ENCODE data around the gene INSR. TPM values are rescaled to one million over a fixed set of nuclear protein-coding genes. Genes with fewer than 3 reads are reported as not detected.

Gene INSR
- total and polyA plus RNA-seq, 2 experiments from 2014 or later, result 19.2 to 52.1 TPM

DNA sequence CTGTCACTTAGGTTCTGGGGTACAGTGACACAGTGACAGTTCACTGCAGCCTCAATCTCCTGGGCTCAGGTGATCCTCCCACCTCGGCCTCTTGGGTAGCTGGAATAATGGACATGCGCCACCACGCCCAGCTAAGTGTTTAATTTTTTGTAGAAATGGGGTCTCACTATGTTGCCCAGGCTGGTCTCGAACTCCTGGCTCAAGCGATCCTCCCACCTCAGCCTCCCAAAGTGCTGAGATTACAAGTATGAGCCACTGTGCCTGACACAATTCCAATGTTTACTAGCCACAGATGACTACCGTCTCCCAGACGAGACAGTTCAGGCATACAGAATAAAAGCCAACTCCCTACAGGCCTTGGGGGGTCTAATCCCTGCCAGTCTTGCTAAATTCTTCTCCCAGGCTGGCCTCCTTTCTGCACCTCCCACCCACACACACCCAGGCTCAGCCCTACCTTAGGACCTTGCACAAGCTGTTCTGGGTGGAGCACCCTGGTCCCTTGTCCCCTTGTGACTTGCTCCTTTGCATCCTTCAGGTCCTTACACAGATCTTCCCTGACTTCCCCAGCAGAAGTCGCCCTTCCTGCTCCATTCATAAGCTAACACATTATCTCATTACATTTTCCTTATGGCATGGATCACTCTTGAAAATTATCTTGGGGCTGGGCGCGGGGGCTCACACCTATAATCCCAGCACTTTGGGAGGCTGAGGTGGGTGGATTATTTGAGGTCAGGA is 106.4 kb downstream of the INSR start:
- Histone ChIP-seq H3K4me2 (no peak overlapping the region), H3K4me3 (no peak overlapping the region), H3K36me3 (ENCODE audit: insufficient read depth) (no peaks in the 10 kb centered on the region), H3F3A (replicated peaks; ENCODE audit: low read depth) (no peaks in the 10 kb centered on the region), H2AFZ (no peak overlapping the region), H3K4me1 (ENCODE audit: insufficient read depth) (no peaks in the 10 kb centered on the region), H3K27me3 (ENCODE audit: insufficient read depth) (no peaks in the 10 kb centered on the region), H4K20me1 (replicated peaks; ENCODE audit: insufficient read depth) (no peaks in the 10 kb centered on the region), H3K79me2 (replicated peaks; ENCODE audit: insufficient read depth) (no peaks in the 10 kb centered on the region), H3K9me2 (ENCODE audit: insufficient read depth) (no peaks in the 10 kb centered on the region), H3K27ac (ENCODE audit: low read depth) (no peak overlapping the region)
- Mint-ChIP-seq H3K27ac (no peak overlapping the region), H3K27me3 (ENCODE audit: insufficient read depth, low read depth, poor library complexity) (peaks cover 6% of the 10 kb centered on the region), H3K9me3 (no peaks in the 10 kb centered on the region), H3K4me1 (no peaks in the 10 kb centered on the region), H3K4me3 (no peak overlapping the region), H3K36me3 (ENCODE audit: low read depth) (peaks cover 6% of the 10 kb centered on the region; the same call in 2 of the 3 replicates)
- ATAC-seq, result no peak
- TF ChIP-seq, protein P1, sequence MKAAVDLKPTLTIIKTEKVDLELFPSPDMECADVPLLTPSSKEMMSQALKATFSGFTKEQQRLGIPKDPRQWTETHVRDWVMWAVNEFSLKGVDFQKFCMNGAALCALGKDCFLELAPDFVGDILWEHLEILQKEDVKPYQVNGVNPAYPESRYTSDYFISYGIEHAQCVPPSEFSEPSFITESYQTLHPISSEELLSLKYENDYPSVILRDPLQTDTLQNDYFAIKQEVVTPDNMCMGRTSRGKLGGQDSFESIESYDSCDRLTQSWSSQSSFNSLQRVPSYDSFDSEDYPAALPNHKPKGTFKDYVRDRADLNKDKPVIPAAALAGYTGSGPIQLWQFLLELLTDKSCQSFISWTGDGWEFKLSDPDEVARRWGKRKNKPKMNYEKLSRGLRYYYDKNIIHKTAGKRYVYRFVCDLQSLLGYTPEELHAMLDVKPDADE (IDR thresholded peaks at IDR 0.05), result no peak
- TF ChIP-seq, protein P2, sequence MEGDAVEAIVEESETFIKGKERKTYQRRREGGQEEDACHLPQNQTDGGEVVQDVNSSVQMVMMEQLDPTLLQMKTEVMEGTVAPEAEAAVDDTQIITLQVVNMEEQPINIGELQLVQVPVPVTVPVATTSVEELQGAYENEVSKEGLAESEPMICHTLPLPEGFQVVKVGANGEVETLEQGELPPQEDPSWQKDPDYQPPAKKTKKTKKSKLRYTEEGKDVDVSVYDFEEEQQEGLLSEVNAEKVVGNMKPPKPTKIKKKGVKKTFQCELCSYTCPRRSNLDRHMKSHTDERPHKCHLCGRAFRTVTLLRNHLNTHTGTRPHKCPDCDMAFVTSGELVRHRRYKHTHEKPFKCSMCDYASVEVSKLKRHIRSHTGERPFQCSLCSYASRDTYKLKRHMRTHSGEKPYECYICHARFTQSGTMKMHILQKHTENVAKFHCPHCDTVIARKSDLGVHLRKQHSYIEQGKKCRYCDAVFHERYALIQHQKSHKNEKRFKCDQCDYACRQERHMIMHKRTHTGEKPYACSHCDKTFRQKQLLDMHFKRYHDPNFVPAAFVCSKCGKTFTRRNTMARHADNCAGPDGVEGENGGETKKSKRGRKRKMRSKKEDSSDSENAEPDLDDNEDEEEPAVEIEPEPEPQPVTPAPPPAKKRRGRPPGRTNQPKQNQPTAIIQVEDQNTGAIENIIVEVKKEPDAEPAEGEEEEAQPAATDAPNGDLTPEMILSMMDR (conservative IDR thresholded peaks at IDR 0.05; ENCODE audit: low read depth in 2 of 2), result 0 out of 4 replicates have a peak, but pooled peaks of 1 of the 2 experiments have one; percentile 9
- TF ChIP-seq, protein P3, sequence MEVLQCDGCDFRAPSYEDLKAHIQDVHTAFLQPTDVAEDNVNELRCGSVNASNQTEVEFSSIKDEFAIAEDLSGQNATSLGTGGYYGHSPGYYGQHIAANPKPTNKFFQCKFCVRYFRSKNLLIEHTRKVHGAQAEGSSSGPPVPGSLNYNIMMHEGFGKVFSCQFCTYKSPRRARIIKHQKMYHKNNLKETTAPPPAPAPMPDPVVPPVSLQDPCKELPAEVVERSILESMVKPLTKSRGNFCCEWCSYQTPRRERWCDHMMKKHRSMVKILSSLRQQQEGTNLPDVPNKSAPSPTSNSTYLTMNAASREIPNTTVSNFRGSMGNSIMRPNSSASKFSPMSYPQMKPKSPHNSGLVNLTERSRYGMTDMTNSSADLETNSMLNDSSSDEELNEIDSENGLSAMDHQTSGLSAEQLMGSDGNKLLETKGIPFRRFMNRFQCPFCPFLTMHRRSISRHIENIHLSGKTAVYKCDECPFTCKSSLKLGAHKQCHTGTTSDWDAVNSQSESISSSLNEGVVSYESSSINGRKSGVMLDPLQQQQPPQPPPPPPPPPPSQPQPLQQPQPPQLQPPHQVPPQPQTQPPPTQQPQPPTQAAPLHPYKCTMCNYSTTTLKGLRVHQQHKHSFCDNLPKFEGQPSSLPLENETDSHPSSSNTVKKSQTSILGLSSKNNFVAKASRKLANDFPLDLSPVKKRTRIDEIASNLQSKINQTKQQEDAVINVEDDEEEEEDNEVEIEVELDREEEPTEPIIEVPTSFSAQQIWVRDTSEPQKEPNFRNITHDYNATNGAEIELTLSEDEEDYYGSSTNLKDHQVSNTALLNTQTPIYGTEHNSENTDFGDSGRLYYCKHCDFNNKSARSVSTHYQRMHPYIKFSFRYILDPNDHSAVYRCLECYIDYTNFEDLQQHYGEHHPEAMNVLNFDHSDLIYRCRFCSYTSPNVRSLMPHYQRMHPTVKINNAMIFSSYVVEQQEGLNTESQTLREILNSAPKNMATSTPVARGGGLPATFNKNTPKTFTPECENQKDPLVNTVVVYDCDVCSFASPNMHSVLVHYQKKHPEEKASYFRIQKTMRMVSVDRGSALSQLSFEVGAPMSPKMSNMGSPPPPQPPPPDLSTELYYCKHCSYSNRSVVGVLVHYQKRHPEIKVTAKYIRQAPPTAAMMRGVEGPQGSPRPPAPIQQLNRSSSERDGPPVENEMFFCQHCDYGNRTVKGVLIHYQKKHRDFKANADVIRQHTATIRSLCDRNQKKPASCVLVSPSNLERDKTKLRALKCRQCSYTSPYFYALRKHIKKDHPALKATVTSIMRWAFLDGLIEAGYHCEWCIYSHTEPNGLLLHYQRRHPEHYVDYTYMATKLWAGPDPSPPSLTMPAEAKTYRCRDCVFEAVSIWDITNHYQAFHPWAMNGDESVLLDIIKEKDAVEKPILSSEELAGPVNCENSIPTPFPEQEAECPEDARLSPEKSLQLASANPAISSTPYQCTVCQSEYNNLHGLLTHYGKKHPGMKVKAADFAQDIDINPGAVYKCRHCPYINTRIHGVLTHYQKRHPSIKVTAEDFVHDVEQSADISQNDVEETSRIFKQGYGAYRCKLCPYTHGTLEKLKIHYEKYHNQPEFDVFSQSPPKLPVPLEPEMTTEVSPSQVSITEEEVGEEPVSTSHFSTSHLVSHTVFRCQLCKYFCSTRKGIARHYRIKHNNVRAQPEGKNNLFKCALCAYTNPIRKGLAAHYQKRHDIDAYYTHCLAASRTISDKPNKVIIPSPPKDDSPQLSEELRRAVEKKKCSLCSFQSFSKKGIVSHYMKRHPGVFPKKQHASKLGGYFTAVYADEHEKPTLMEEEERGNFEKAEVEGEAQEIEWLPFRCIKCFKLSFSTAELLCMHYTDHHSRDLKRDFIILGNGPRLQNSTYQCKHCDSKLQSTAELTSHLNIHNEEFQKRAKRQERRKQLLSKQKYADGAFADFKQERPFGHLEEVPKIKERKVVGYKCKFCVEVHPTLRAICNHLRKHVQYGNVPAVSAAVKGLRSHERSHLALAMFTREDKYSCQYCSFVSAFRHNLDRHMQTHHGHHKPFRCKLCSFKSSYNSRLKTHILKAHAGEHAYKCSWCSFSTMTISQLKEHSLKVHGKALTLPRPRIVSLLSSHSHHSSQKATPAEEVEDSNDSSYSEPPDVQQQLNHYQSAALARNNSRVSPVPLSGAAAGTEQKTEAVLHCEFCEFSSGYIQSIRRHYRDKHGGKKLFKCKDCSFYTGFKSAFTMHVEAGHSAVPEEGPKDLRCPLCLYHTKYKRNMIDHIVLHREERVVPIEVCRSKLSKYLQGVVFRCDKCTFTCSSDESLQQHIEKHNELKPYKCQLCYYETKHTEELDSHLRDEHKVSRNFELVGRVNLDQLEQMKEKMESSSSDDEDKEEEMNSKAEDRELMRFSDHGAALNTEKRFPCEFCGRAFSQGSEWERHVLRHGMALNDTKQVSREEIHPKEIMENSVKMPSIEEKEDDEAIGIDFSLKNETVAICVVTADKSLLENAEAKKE (CRISPR knock-in tag; IDR thresholded peaks at IDR 0.05), result no peak
- TF ChIP-seq EZH2 (IDR thresholded peaks at IDR 0.05; ENCODE audit: low read depth, unreplicated experiment), result no peak
- DNase-seq (ENCODE audit: low spot score), result no peak
